Body of pancreas (tissue), 4 donors: ENCODE measurements around the gene FKBP1A.

Experiments
- CTCF ChIP-seq, 7 experiments: fragments of 450-650 bp in 4 of 7; fragments of 200-600 bp in 3 of 7; sonication (generic) in 3 of 7; IDR thresholded peaks; one replicate each; pipeline ENCODE4 v1.5.1; 2016 to 2019; ENCODE audit warnings: antibody characterized with exemption in 7 of 7
- POLR2A ChIP-seq, 3 donors: fragments of 450-650 bp; IDR thresholded peaks; one replicate each; pipeline ENCODE4 v1.6.1; 2016; ENCODE audit warnings: antibody characterized with exemption in 3 of 3, mild to moderate bottlenecking in 2 of 3

DNA sequence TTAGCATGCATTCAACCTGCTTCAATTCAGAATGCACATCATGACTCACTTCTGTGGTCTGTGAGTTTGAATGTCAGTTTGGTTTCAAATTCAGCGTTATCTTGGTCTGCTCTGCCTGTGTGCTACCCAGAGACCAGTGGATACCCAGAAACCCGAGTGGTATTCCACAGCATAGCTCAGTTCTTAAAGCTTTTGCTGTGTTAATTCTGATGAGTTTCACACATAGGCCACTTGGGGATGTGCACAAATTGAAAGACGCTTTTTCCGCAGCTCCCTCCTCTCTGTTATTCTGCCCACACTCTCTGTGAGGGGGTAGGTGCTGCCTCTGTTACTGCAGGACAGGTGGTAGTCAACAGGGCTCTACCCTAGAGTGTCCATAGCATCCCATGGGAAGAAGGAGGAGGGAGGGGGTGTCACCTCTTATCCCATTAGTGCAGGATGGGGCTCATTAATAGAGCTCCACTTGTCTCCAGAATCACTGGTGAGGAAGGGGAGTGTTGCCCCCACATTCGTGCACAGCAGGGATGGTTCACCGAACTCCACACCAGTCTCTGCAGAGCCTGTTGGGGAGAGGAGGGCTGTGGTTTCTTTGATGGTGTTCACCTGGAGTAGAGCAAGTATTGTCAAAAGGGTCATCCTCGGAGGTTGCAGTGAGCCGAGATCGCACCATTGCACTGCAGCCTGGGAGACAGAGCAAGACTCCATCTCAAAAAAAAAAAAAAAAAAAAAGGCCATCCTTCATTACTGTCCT, 34.8 kb downstream of the FKBP1A start:
- TF ChIP-seq CTCF (IDR thresholded peaks at IDR 0.05) (no peak), POLR2A (IDR thresholded peaks at IDR 0.05) (no peak)
